ENCODE results near the gene KLK6.
"Not testable (repeated sequence)": the region's sequence is repeated elsewhere in the genome, so short reads cannot be mapped to it uniquely, and the experiment has no call there.

Gene KLK6

DNA sequence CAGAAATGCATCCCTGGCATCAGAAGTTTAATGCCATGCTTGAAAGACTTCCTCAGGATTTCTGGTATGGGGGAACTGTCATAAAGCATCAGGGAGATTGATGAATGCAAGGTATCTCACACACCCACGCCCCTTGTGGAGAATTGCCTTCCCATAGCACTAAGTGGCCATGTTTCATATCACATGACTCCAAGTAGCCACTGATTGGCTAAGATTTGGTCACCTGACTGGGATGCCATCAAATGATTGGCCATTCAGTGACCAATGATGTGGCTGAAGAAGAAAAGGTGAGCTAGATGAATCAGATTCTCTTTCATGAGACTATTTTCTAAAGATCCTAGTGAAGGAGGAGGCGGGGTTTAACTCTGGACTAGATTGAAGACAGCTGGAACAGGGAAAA is 24.7 kb upstream of the KLK6 start:
- TF ChIP-seq, protein P1, sequence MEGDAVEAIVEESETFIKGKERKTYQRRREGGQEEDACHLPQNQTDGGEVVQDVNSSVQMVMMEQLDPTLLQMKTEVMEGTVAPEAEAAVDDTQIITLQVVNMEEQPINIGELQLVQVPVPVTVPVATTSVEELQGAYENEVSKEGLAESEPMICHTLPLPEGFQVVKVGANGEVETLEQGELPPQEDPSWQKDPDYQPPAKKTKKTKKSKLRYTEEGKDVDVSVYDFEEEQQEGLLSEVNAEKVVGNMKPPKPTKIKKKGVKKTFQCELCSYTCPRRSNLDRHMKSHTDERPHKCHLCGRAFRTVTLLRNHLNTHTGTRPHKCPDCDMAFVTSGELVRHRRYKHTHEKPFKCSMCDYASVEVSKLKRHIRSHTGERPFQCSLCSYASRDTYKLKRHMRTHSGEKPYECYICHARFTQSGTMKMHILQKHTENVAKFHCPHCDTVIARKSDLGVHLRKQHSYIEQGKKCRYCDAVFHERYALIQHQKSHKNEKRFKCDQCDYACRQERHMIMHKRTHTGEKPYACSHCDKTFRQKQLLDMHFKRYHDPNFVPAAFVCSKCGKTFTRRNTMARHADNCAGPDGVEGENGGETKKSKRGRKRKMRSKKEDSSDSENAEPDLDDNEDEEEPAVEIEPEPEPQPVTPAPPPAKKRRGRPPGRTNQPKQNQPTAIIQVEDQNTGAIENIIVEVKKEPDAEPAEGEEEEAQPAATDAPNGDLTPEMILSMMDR (IDR thresholded peaks at IDR 0.05; ENCODE audit: insufficient read depth, low read depth, low read length, missing control alignments), result no peak
- no peak for DNase-seq (ENCODE audit: low read depth)
- no peak overlapping the region for H3K4me3 ChIP-seq (ENCODE audit: low read length)

DNA sequence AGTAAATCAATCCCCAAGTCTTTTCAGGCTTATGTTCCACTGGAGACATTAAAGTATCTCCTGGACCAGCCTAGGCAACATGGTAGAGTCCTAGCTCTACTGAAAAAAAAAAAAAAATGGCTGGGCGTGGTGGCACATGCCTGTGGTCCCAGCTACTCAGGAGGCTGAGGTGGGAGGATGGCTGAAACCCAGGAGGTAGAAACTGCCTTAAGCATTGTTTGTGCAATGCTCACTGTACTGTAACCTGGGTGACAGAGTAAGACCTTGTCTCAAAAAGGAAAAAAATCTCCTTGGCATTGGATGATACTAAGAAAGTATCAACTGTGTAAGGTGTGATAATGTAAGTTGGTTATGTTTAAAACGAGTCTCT is 23.3 kb upstream of the KLK6 start:
- TF ChIP-seq, protein P1 (IDR thresholded peaks at IDR 0.05; ENCODE audit: insufficient read depth, low read depth, low read length, missing control alignments), result no peak
- DNase-seq (ENCODE audit: low read depth), result no peak
- no peak overlapping the region for H3K4me3 ChIP-seq (ENCODE audit: low read length)

DNA sequence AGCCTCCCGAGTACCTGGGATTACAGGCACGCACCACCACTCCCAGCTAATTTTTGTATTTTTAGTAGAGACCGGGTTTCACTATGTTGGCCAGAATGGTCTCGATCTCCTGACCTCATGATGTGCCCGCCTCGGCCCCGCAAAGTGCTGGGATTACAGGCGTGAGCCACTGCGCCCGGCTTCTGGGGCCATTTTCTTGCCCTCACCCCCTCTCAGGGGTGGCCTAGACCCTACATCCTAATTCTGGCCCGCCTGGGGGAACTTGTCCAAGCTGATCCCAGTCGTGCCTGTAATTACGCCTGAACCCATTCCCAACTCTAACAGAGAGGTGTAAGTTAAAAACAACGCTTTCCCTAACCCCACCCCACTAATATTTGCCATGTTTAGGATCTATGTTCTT is 15.0 kb upstream of the KLK6 start:
- DNase-seq (ENCODE audit: low read depth); H3K4me3 ChIP-seq (ENCODE audit: low read length): not testable (repeated sequence)

DNA sequence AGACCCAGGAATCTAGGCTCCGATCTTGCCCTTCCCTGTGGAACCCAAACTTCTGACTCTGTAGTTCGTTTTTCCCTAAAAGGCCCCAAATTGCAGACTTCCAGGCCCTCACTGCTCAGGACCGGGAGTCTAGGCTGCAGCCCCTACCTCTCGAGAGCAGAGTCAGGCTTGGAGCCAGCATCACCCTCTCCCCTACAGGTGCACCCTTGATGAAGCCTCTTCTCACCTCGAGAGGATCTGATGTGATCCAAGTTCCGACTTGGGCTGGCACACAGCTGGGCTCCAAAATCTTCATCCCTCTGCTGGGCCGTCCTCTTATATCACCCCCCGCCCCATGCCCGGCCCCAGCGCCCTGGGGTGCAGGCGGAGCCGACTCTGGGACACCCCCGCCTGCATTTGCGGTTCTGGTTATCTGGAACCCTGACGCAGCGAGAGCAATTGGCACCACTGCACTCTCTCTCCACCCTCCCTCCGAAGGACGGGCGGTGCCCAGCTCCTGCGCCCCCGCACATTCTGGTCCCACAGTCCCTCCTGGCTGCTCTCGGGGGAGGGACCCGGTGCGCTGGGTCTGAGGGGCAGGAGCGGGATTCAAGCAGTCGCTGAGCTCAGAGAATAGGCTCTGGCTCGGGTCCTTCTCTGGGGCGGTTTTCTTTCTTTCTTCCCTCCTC is 14.4 kb upstream of the KLK6 start, which contains the start of gene KLK7:
Gene KLK7 (minus strand): TSS at position 293 of the 668 bp plus-strand sequence. CDS start 1,518 bp downstream, outside the sequence.
- TF ChIP-seq, protein P1 (IDR thresholded peaks at IDR 0.05; ENCODE audit: insufficient read depth, low read depth, low read length, missing control alignments), result no peak
- DNase-seq (ENCODE audit: low read depth), result no peak
- H3K4me3 ChIP-seq (ENCODE audit: low read length), result peak within 1 kb of the TSS; percentile 16

DNA sequence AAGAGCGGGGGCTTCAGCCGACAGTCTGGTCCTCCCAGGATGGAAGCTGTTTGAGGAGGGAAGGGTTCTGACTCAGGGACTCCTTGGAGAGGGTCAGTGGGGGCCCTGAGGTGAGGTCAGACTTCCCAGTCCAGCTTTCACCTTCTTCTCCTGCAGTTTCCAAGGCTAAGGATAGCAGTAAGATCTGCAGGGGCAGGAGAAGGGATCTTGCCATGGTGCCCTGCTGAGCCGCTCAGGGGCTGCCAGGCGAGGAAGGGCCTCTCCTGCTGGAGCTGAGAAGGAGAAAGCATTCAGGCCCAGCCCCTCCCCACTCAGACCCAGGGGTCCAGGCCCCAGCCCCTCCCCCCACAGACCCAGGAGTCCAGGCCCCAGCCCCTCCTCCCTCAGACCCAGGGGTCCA is 12.8 kb upstream of the KLK6 start:
- TF ChIP-seq, protein P1 (IDR thresholded peaks at IDR 0.05; ENCODE audit: insufficient read depth, low read depth, low read length, missing control alignments), result no peak
- no peak for DNase-seq (ENCODE audit: low read depth)
- no peak overlapping the region for H3K4me3 ChIP-seq (ENCODE audit: low read length)

DNA sequence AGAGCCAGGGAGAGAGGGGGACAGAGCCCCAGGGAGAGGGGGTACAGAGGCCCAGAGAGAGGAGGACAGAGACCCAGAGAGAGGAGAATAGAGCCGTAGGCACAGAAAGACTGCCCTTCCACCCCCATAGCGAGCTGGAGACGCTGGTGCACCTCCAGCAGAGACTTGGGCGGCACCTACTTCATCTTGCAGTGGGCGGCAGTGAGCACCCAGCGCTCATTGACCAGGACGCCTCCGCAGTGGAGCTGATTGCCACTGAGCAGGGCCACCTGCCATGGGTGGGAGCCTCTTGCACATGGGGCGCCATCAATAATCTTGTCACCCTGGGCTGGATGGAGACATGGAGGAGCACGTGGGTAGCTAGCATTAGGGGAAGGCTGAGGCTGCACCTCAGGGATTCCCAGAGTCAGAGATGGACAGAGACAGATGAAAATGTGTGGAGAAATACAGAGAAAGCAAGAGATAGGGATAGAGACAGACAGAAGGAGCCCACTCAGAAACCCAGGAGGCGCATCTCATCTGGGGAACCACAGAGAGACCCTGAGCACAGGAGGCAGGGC is 12.3 kb upstream of the KLK6 start:
- DNase-seq (ENCODE audit: low read depth), result no peak
- TF ChIP-seq, protein P1 (IDR thresholded peaks at IDR 0.05; ENCODE audit: insufficient read depth, low read depth, low read length, missing control alignments), result no peak
- no peak overlapping the region for H3K4me3 ChIP-seq (ENCODE audit: low read length)

DNA sequence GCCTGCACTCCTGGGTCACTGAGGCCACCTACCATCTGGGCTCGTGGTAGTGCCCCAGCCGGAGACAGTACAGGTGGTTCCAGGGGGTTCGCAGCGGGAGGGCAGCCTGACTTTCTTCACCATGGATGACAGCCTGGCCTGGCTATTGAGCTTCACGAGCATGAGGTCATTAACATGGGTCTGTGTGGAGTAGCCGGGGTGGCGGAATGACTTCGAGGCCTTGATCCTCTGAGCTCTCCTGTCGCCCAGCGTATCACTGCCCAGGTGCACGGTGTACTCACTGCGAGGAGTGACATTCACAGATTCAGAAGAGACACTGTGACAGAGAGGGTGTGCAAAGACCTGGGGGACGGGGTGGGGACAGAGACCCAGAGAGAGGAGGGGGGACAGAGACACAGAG is 10.8 kb upstream of the KLK6 start:
- DNase-seq (ENCODE audit: low read depth), result no peak
- TF ChIP-seq, protein P1 (IDR thresholded peaks at IDR 0.05; ENCODE audit: insufficient read depth, low read depth, low read length, missing control alignments), result no peak
- no peak overlapping the region for H3K4me3 ChIP-seq (ENCODE audit: low read length)

Data from epithelial cell of esophagus (primary cell).